Body of pancreas (tissue), 4 donors: ENCODE data around the gene ASB15. TPM values are rescaled to one million over a fixed set of nuclear protein-coding genes. Genes with fewer than 3 reads are reported as not detected.

ENCODE experiments used
- ATAC-seq: fragments of 150-250 bp; one replicate; pipeline ENCODE4 v1.9.1; 2016
- DNase-seq, 4 donors: peaks; one replicate each; pipeline ENCODE4 v3.0.0-alpha.2; 2019
- H3K27ac ChIP-seq, 4 donors: fragments of 200-600 bp; sonication (generic); 1 replicate in 3 of 4; 2 replicates in 1 of 4; pipeline versions ENCODE4 v1.5.1 to v1.6.1; 2016 to 2019; ENCODE audit warnings: mild to moderate bottlenecking in 1 of 4, mixed read lengths in 1 of 4, moderate library complexity in 1 of 4
- H3K27me3 ChIP-seq, 2 donors: fragments of 200-600 bp; sonication (generic); one replicate each; pipeline ENCODE4 v1.6.0; 2016; ENCODE audit warnings: mild to moderate bottlenecking in 1 of 2
- H3K36me3 ChIP-seq, 2 donors: fragments of 200-600 bp; sonication (generic); replicated peaks in 1 of 2; 2 replicates each; pipeline ENCODE4 v1.5.1; 2016; ENCODE audit warnings: low read depth in 2 of 2; ENCODE audit not compliant: insufficient read depth in 1 of 2
- H3K4me1 ChIP-seq: fragments of 200-600 bp; sonication (generic); one replicate; pipeline ENCODE4 v1.6.0; 2016
- H3K4me3 ChIP-seq, 2 donors: fragments of 200-600 bp; sonication (generic); 1 replicate in 1 of 2; 2 replicates in 1 of 2; pipeline ENCODE4 v1.5.1; 2016 to 2019
- H3K9me3 ChIP-seq, 3 donors: fragments of 200-600 bp; sonication (generic); 1 replicate in 2 of 3; 2 replicates in 1 of 3; pipeline ENCODE4 v1.5.1; 2016
- POLR2A ChIP-seq, 3 donors: fragments of 450-650 bp; IDR thresholded peaks; one replicate each; pipeline ENCODE4 v1.6.1; 2016; ENCODE audit warnings: antibody characterized with exemption in 3 of 3, mild to moderate bottlenecking in 2 of 3
- WGBS, 2 donors: methylation state at CpG; one replicate each; pipeline ENCODE4 v1.1.5; 2017; 5-methylcytosine and 5-hydroxymethylcytosine counted together
- intact Hi-C: fragments of 100-400 bp; cut with DNase I; formaldehyde crosslinking; loops from one replicate; pipeline ENCODE4 v1.15.1; 2023
- total RNA-seq, 2 donors: library from RNA; depleted of rRNA; stranded (reverse); fragments of >200 nt; gene quantifications; one replicate each; pipeline ENCODE4 v1.1.0, GENCODE V29; 2016
- TF ChIP-seq, protein P1 (sequence below), 7 experiments: fragments of 450-650 bp in 4 of 7; fragments of 200-600 bp in 3 of 7; sonication (generic) in 3 of 7; IDR thresholded peaks; one replicate each; pipeline ENCODE4 v1.5.1; 2016 to 2019; ENCODE audit warnings: antibody characterized with exemption in 7 of 7

Gene ASB15
- total RNA-seq, 2 donors from 2014 or later = not detected

DNA sequence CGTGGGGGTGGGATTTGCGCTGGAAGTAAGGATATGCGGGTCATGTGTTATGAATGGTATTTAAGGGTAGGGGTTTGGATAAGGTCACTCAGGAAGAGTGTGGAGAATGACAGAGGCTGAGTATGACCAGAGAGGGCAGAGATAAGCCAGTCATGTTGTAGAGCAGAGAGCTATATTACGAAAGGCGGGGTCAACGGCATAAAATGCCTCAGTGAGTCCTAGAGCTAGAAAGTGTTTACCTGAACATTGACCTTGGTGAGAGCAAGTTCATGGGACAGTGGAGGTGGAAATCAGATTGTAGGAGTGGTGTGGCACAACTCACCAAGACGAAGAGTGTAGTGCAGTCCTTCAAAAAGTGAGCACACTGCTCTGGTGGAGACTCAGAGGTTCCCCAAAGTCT lies 67.9 kb downstream of the ASB15 start:
- intact Hi-C loops = no loop called here
- TF ChIP-seq POLR2A (IDR thresholded peaks at IDR 0.05) = no peak
- TF ChIP-seq, protein P1, sequence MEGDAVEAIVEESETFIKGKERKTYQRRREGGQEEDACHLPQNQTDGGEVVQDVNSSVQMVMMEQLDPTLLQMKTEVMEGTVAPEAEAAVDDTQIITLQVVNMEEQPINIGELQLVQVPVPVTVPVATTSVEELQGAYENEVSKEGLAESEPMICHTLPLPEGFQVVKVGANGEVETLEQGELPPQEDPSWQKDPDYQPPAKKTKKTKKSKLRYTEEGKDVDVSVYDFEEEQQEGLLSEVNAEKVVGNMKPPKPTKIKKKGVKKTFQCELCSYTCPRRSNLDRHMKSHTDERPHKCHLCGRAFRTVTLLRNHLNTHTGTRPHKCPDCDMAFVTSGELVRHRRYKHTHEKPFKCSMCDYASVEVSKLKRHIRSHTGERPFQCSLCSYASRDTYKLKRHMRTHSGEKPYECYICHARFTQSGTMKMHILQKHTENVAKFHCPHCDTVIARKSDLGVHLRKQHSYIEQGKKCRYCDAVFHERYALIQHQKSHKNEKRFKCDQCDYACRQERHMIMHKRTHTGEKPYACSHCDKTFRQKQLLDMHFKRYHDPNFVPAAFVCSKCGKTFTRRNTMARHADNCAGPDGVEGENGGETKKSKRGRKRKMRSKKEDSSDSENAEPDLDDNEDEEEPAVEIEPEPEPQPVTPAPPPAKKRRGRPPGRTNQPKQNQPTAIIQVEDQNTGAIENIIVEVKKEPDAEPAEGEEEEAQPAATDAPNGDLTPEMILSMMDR (IDR thresholded peaks at IDR 0.05) = no peak
- H3K27ac ChIP-seq = no peak overlapping the region
- WGBS, 2 donors = 87 to 88% methylated on average over 7 of the region's 7 CpGs
- H3K36me3 ChIP-seq = no peaks in the 10 kb centered on the region
- no peak for ATAC-seq
- no peak for DNase-seq
- no peaks in the 10 kb centered on the region for H3K9me3 ChIP-seq
- H3K4me3 ChIP-seq = no peak overlapping the region
- peaks cover 7% of the 10 kb centered on the region for H3K4me1 ChIP-seq
- no peaks in the 10 kb centered on the region for H3K27me3 ChIP-seq

- H3K36me3 ChIP-seq = no peaks in the 10 kb centered on the region
- 89 to 94% methylated on average over 5 of the region's 5 CpGs for WGBS, 2 donors
- ATAC-seq (no peak), DNase-seq (no peak)
- intact Hi-C loops = loop anchor here (10.0 kb wide), 1 partner anchor 192 kb away; no protein-coding TSS in a partner anchor
- no peaks in the 10 kb centered on the region for H3K9me3 ChIP-seq
- H3K4me1 ChIP-seq = no peaks in the 10 kb centered on the region
- H3K27ac ChIP-seq = no peak overlapping the region
- no peaks in the 10 kb centered on the region for H3K27me3 ChIP-seq
- no peak overlapping the region for H3K4me3 ChIP-seq
- TF ChIP-seq, protein P1 (IDR thresholded peaks at IDR 0.05) = no peak
Observed at GRCh38 chr7:123673137-123673732, 71.6 kb downstream of the ASB15 start.

DNA sequence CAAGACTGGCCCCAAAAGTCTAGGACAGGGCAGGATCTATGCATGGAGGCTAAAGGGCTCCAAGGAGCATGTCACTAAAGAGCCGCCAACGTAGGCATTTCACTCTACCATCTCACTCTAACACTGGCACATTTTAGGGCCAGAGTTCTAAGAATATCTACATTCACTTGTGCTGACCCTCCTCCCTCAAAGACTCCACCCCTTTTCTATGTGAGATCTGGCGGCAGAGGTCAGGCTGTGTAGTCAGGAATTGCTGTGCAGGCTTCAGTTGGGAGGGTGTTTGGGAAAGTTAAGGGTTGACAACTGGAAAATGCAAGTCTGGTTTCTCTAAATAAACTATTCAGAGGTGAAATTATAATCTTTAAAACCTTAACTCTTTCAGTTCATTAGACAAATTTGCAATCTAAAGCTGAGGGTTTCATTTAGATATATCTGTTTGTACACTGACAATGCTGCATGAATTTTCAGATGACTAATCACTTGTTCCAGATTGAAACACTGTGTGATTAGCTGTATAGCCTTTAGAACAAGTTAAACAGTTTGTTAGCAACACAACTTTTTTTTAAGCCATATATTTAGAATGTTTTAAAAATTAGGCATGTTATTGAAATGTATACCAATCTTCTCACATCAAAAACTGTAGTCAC lies 72.3 kb downstream of the ASB15 start:
- no peak for DNase-seq
- no peaks in the 10 kb centered on the region for H3K27me3 ChIP-seq
- no peaks in the 10 kb centered on the region for H3K4me1 ChIP-seq
- H3K36me3 ChIP-seq = no peaks in the 10 kb centered on the region
- 88 to 92% methylated on average over 3 of the region's 3 CpGs for WGBS, 2 donors
- H3K4me3 ChIP-seq = no peak overlapping the region
- no peak for ATAC-seq
- H3K27ac ChIP-seq = no peak overlapping the region
- H3K9me3 ChIP-seq = no peaks in the 10 kb centered on the region
- intact Hi-C loops = loop anchor here (10.0 kb wide), 1 partner anchor 191 kb away; no protein-coding TSS in a partner anchor
- TF ChIP-seq, protein P1 (IDR thresholded peaks at IDR 0.05) = no peak
- TF ChIP-seq POLR2A (IDR thresholded peaks at IDR 0.05) = no peak

- Histone ChIP-seq H3K9me3 (no peaks in the 10 kb centered on the region), H3K4me3 (no peak overlapping the region), H3K36me3 (no peaks in the 10 kb centered on the region), H3K4me1 (no peaks in the 10 kb centered on the region), H3K27me3 (no peaks in the 10 kb centered on the region), H3K27ac (no peak overlapping the region)
- intact Hi-C loops = loop anchor here (10.0 kb wide), 1 partner anchor 190 kb away; no protein-coding TSS in a partner anchor
- no peak for DNase-seq
- no peak for ATAC-seq
- 45 to 51% methylated on average over 2 of the region's 2 CpGs for WGBS, 2 donors
- TF ChIP-seq, protein P1 (IDR thresholded peaks at IDR 0.05) = no peak
- TF ChIP-seq POLR2A (IDR thresholded peaks at IDR 0.05) = no peak
Observed at GRCh38 chr7:123674399-123675180, 73.0 kb downstream of the ASB15 start.
